ENCODE measurements around the gene ZSWIM2.
"Not testable (repeated sequence)": the region's sequence is repeated elsewhere in the genome, so short reads cannot be mapped to it uniquely, and the experiment has no call there.

Gene ZSWIM2, protein sequence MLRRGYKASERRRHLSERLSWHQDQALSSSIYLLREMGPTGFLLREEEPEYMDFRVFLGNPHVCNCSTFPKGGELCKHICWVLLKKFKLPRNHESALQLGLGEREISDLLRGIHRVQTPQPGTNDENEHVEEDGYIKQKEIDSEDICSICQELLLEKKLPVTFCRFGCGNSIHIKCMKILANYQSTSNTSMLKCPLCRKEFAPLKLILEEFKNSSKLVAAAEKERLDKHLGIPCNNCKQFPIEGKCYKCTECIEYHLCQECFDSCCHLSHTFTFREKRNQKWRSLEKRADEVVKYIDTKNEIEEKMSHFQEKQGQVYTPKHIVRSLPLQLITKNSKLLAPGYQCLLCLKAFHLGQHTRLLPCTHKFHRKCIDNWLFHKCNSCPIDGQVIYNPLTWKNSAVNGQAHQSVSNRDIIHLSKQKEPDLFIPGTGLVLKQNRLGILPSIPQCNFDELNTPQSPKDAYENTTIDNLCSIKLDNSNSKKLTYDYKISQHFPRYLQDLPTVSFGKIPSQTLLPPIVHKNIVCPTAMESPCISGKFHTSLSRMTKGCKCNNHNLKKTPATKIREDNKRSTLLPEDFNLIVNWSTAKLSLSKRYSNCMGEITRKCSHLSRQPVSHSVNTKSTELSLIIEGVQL

DNA sequence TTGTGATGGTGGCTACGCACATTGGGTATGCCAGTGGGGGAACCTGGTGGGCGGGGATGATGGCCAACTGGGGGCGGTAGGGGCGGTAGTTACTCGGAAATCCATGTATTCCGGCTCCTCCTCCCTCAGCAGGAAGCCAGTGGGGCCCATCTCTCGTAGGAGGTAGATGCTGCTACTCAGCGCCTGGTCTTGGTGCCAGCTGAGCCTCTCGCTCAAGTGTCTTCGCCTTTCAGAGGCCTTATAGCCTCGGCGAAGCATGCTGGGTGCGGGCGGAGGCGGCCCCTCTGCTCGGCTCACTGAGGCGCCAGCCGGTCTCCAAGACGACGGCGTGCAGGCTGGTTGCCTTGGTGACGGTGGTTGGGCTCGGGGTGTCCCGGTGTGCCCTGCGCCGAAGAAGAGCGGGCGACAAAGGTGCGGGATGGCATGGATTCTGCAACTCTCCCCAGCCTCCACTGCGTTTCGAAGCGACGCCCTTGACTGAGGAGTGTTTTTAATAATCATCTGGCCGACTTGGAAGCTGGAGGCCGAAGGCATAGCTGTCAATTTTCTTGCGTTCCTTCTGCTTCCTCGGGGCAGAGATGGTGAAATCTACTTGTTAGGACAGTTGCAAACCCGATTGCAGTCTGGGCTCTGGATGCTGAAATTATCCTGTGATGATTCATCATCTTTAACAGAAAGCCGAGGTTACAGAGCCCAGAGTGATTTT lies at the start of gene ZSWIM2:
Gene ZSWIM2, minus strand, starts transcription at position 298 of the 706 bp plus-strand sequence. Its CDS starts 40 bp downstream, at position 258.
- DNase-seq, result peak; percentile 73

DNA sequence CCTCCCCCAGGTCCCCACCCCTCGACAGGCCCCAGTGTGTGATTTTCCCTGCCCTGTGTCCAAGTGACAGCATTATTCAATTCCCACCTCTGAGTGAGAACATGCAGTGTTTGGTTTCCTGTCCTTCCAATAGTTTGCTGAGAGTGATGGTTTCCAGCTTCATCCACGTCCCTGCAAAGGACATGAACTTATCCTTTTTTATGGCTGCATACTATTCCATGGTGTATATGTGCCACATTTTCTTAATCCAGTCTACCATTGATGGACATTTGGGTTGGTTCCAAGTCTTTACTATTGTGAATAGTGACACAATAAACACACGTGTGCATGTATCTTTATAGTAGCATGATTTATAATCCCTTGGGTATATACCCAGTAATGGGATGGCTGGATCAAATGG lies 47.2 kb upstream of the ZSWIM2 start:
- not testable (repeated sequence) for DNase-seq

DNA sequence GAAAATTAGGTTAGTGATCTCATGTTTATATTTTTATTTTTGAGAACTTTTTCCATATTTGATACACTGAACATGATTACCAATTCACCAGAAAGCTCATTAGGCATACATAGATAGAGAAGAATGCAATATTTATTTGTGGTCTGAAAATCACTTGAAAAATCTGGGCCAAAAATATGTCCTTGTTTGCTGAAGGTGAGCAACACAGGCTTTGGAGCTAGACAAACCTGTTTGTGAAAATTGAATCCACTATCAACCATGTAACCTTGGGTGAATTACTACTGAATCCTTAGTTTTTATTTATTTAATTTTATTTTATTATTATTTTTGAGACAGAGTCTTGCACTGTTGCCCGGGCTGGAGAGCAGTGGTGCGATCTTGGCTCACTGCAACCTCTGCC lies 46.5 kb upstream of the ZSWIM2 start:
- DNase-seq, result no peak

DNA sequence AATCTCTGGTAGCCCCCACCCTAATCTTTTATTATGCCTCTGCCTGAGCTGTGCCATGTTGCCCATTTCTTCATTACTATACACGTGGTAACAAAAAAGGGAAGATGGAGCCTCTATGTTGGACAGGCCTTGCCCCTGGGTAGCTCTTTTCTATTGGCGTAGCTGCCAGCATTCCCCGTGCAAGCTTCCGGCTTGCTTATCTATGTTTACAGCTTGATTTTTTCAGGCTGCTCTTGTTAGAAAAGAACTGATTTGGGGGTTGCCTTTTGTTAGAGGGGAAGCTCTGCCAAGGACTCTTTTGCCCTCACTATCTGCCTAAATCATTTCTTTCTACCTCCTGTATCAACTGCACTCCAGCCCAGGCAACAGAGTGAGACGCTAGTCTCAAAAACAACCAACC lies 45.5 kb upstream of the ZSWIM2 start:
- no peak for DNase-seq

DNA sequence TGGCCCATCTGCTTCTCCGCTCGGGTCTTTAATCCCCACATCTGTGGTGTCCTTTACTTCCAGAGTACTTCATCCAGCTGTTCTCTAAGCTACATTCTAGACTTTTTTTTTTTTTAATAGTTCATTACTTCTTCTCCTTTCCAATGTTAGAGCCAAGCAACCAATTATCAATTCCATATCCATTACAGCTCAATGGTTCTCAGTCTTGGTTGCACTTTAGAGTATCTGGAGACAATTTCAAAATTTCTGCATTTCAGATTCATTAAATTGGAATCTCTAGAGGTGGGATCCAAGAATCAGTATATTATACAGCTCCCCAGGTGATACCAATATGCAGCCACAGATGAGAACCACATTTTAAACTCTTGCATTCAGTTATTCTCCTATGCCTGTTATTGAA lies 43.9 kb upstream of the ZSWIM2 start:
- DNase-seq, result no peak

DNA sequence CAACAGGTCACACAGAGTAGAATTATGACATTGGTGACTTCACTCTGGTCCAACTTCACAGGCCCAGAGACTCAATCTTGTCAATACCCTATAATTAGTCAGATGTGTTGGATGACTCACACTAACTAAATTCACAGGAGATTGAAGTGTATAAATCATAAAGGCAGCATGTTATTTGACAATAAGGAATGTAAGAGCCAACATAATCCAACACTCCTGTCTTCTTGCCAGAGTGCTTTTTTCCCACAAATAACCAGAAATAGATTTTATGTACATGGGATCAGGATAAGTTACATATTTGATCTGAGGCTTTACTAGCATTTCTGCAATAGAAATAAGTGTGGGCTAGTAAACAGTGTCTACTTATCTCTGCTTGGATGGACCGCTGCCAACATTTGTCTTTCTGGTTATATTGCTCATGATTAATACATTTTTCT lies 42.2 kb upstream of the ZSWIM2 start:
- DNase-seq, result no peak

DNA sequence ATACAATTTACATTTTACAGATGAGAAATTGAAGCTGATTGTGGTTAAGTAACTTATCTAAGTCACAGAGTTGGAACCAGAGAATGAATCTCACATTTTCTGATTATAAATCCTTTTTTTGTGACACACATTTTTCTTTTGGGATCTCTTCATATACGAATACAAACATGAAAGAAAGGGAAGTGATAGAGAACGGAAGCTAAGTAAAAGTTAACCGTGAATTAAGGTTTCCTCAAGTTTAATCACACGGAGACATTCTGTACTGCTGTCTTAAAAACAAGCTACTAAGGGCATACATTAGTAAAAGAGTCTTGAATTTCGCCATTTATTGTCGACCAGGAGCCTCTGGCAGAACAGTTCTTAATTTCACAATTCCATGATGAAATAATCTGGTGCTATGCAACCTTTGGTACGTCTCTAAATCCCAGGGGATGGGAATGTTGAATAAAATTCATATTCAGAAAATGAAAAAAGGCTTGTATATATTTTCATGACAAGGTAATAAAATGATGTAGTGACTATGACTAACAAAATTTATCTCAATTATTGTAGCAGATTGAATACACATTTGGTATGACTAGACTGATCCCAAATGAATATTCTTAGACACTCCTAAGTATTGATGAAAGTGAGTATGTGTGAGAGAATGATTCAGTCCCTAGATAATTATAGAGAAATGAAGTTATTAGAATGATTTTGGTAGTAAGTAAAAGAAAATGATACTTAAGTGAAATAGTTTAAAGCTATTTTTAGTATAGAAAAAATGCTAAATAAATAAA lies 40.3 kb upstream of the ZSWIM2 start:
- no peak for DNase-seq

DNA sequence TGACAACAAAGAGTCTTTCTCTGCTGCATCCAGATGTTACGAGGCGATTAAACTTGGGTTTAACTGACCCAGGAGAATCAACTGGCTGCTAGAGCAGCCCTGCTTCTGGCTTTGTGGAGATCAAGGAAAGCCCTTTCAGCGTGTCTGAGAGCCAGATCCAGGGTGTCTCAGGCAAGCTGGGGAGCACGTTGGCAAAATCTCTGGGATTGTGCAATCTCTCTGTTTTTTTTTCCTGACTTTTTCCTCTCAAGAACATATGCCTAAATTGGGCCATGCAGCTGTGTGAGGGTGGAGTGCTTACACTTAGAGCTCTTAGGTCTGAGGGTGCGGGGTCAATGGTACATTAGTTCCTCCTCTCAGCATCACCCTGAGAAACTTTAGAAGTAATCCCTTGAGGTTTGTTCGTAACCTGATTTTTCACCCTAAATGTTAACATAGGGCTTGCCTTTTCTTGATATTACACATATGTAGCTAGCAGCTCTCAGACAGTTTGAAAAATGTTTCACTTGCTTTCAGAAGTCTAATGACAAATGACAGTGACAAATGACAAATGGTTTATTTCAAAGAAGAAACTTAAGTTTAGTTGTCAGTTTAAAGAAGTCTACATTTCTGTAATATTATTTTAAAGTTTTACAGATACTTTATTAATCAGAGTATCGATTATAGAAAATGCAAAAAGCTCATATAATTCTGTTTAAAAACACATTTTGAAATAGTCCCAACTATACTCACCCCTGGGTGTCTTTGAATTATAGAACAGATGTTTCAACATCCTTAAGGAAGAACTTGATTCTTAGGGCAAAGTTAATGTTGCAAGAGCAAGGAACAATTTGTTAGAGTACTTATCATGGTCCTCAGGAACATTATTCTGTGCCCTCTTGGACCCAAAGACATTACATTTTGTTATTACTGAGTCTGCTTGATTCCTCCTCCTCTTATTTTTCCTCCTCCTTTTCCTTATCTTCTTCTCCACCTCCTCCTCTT lies 38.4 kb upstream of the ZSWIM2 start:
- DNase-seq, result no peak

DNA sequence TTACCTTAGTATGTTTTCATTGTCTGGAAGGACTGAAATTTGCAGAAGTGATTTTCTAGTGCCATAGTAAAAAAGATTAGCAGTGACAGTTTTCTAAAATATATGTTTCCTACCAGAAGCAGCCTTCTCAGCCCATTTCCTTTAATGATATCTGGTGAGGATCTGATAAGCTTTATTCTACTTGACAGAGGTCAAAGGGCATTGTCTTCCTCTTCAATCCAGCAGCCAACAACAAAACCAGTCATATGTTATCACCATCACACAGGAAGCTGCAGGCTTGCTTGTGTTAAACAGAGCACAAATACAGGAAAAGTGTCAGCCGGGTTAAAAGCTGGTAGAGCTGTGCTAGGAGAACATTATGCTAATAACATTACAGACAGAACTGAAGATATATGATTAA lies 35.6 kb upstream of the ZSWIM2 start:
- DNase-seq, result no peak

DNA sequence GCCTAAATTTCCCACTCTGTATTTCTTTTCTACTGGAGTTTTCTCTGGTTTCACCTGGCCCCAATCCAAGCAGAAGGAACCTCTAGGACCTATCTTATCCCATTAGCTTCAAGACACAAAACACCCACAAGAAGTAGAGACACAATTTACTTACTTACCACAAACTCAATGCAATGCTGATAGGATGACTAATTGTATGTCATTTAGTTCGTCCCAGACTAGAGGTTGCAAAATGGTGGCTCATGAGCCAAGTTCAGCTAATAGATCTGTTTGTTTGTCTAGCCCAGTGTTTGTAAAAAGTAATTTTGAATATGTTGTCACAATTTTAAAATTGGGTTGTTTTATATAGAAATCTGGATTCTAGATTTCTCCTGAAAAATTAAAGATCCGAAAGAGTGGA lies 34.7 kb upstream of the ZSWIM2 start:
- DNase-seq, result no peak

DNA sequence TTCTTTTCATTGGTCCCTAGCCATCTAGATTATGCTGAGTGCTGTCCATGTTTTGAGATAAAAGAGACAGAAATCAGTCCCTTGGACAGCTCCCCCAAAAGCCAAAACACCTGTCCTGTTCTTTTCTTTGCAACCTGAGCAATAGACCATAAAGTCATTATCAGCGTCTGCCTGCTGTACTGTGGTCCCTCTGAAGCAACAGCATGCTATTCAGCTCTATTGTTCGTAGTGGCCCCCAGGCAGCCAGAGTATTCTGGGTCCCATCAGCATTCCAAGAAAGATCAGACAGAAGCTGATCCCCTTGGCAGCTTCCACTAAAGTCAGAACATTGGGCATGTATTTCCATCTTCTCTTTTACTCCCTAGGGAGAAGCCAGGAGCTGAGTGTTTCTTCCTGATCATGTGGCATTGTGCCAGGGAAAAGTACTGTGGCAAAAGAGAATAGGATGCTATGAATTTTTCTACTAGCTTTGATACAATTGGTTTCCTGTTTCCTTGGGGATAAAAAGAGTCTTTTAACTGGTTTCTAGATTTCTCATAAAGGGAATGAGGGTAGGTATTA lies 33.6 kb upstream of the ZSWIM2 start:
- no peak for DNase-seq

DNA sequence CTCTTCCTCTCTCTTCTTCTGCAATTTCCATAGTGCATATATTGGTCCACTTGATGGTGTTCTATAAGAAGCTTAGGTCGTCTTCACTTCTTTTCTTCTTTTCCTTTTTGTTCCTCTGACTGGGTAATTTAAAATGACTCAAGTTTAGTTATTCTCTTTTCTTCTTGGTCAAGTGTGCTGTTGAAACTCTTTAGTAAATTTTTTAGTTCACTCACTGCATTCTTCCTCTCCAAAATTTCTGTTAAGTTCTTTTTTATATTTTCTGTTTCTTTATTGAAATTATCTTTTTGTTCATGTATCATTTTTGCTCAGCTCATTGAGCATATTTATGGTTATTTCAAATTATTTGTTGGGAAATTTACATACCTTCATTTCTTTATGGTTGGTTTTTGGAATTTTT lies 32.7 kb upstream of the ZSWIM2 start:
- DNase-seq, result no peak

DNA sequence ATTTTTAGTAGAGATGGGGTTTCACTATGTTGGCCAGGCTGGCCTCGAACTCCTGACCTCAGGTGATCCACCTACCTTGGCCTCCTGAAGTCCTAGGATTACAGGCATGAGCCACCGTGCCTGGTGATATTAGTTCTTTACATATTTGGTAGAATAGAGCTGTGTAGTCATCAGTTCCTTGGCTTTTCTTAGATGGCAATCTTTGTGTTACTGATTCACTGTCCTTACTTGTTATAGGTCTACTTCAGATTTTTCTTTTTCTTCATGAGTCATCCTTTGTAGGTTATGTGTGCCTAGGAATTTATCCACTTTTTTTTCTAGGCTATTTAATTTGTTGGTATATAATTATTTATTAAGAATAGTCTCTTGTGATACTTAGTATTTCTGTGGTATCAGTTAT lies 30.3 kb upstream of the ZSWIM2 start:
- no peak for DNase-seq

DNA sequence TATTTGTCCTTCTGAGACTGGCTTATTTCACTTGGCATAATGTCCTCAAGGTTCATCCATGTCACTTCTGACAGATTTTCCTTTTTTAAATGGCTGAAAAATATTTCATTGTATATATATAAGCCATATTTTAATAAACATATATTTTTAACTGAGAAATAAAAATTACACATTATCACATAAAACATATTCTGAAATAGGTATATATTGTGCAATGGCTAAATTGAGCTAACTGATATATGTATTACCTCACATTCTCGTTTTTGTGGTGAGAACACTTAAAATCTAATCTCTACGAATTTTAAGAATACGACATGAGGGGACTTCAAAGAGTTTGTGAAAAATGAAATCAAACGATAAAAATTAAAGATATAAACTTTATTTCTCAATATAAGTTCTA lies 25.7 kb upstream of the ZSWIM2 start:
- no peak for DNase-seq

DNA sequence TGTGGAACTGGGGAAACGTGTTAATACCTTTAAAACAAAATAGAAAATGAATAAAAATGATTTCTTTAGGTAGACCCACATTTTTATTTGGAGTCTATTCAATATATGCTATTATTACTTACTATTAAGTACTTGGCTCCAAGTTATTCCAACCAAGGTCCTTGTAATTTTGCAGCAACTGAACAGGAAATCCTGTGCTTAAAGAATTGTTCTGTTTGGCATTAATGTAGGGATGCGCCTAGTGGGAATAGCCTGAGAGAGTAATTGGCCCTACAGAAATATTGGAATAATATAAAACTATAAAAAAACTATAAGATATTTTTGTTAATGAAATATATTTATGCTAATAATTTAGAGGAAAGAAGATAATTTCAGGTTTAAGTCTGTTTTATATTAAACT lies 22.9 kb upstream of the ZSWIM2 start:
- no peak for DNase-seq

DNA sequence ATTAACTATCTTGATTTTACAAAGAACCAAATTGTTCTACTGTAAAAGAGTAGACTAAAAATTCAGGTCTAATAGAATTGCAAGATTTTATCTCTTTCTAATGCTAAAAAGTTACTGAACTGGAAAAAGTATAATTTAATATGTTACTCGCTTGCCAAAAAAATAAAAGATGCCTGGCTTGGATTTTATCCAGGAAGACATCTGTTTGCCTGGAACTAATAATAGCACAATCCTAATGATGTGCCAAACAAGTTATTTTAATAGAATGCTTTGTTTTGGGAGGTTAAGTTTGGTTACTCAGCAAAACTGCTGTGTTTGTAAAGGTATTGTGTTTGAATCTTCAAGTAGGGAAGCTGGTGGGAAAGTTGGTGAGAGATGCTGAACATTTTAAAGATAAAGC lies 19.4 kb upstream of the ZSWIM2 start:
- no peak for DNase-seq

DNA sequence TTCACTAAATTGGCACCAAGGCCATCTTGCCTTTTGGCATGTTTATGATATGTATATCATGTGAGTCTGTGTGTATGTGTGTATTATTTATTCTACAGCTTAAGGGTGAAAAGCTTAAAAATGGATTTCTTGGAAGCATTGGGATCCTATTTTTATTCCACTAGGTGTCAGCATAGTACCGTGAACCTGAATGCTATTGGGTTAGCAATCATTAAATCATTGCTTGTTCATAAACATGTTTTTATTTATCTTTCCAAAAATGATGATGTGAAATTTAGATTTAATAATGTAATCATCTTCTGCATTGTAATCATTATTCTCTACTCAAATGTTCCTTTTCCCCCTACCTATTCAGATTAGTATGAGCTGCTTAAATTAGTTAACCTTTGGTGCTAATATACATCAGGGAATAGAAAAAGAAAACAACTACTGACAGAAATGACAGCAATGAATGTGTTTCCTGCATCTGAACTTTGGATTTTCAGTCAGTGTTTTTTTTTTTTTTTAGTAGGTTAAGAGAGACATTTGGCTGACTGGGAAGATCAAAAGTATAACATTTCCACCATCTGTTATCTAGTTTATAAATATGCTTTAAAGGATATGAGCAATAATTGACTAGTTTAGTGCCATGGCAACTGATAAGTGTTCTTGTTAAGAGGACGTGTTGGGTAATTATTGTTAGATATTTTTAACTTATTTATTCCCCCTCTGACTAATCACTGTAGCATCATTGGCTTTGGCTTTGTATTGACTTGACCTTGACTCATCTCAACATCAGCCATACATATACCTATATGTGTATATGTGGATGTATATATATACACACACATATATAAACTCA lies 14.1 kb upstream of the ZSWIM2 start:
- peak; percentile 62 for DNase-seq

DNA sequence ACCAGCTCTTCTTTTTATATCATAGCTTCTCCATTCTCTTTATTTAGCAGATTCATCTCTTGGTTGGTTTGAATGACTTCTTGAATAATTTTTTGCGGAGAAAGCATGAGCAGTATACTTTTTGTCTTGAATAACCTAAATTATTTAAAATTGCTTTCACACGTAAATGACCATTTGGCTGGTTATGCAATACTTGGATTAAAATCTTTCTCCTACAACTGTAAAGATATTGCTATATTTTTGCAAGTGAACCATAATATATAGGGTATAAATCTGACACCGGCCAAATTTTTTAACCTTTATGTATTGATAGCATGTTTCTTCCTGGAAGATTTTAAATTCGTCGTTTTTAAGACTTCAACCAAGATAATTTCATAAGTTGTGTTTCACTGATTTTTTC lies 6.2 kb upstream of the ZSWIM2 start:
- no peak for DNase-seq

DNA sequence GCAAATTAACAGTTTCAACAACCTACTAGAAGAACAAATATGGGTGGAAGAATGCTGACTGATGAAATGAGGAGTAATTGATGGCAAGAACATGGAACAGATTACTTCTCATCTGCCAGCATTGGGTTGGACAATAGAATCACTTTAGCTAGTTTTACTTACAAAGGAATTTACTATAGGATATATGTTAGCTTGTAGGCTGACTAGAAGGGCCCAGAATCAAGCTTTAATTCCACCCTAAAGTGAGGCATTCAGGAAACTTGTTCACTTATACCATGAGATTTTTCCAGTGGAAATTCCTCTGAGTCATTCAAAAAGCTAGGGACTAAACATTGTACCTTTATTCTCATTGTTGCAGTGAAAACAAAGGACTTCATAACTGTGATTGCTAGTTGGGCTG lies 5.0 kb upstream of the ZSWIM2 start:
- DNase-seq, result no peak

DNA sequence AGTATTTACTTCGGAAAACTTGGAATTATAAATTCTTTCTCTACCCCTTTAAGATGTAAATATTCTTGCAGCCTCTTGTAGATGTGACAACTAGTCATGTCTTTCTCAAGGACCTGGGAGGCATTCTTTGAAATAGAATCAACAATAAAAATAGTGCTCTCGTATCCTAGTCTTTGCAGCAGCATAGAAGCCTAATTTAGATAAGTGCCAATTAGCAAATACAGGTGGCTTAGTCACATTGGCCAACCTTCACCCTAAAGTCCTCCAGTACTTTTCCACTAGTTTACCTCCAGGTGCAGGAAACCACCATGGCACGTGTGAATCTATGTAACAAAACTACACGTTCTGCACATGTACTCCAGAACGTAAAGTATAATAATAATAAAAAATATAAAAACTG lies 3.5 kb upstream of the ZSWIM2 start:
- no peak for DNase-seq

DNA sequence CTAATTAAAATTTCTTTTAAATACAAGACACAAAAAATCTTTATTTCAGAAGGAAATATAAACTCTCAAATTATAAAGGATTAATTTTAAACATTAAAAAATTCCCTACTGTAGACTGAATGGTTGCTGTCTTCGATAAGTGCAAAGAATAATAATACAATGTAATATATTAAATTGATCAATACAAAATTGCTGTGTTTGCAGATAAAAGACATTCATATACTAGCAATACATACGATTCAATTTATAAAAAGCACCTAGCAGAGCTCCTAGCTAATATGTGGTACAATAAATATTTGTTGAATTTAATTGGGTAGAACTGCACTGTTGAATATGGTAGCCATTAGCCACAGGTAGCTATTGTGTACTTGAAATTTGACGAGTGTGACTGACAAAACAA lies 6.6 kb downstream of the ZSWIM2 start:
- no peak for DNase-seq
